Keratinocyte (primary cell): ENCODE results near the gene ZNF664.

ENCODE experiments used
- EZH2 ChIP-seq: IDR thresholded peaks from one replicate; pipeline ENCODE4 v1.6.1; 2012; ENCODE audit warnings: inconsistent platforms, mild to moderate bottlenecking, low read length, moderate library complexity
- TF ChIP-seq, protein P1 (sequence below), 3 experiments: IDR thresholded peaks in 1 of 3; conservative IDR thresholded peaks in 1 of 3; optimal IDR thresholded peaks in 1 of 3; 2 replicates in 2 of 3; 3 replicates in 1 of 3; pipeline versions ENCODE3 to v1.5.1; 2011; ENCODE audit warnings: low read length in 3 of 3, mild to moderate bottlenecking in 3 of 3, moderate library complexity in 2 of 3, control low read depth in 1 of 3, inconsistent platforms in 1 of 3; ENCODE audit not compliant: insufficient read depth in 2 of 3; ENCODE audit errors: extremely low read depth in 1 of 3

DNA sequence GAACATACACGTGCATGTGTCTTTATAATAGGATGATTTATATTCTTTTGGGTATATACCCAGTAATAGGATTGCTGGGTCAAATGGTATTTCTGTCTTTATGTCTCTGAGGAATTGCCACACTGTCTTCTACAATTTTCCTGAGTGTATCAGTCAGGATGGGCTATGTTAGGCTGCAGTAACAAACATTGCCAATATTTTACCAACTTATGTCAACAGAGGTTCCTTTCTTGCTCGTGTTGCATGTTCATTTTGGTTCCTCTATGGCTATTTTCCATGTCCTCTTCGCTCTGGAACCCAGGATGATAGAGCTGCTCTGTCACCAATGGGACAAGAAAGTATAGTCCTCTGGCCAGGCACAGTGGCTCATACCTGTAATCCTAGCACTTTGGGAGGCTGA, 86.7 kb downstream of the ZNF664 start:
- TF ChIP-seq, protein P1, sequence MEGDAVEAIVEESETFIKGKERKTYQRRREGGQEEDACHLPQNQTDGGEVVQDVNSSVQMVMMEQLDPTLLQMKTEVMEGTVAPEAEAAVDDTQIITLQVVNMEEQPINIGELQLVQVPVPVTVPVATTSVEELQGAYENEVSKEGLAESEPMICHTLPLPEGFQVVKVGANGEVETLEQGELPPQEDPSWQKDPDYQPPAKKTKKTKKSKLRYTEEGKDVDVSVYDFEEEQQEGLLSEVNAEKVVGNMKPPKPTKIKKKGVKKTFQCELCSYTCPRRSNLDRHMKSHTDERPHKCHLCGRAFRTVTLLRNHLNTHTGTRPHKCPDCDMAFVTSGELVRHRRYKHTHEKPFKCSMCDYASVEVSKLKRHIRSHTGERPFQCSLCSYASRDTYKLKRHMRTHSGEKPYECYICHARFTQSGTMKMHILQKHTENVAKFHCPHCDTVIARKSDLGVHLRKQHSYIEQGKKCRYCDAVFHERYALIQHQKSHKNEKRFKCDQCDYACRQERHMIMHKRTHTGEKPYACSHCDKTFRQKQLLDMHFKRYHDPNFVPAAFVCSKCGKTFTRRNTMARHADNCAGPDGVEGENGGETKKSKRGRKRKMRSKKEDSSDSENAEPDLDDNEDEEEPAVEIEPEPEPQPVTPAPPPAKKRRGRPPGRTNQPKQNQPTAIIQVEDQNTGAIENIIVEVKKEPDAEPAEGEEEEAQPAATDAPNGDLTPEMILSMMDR (optimal IDR thresholded peaks at IDR 0.05 in 1 of 3, IDR thresholded peaks at IDR 0.05 in 1 of 3, conservative IDR thresholded peaks at IDR 0.05 in 1 of 3; ENCODE audit: extremely low read depth in 1 of 3, insufficient read depth in 2 of 3, low read length in 3 of 3), result no peak
- TF ChIP-seq EZH2, result no peak
